GM21367 (cell line): ENCODE data around the gene PDLIM1.
A peak's percentile ranks its signal among the peaks of the same experiment; 100 is the strongest.
"Not testable (repeated sequence)": the region's sequence is repeated elsewhere in the genome, so short reads cannot be mapped to it uniquely, and the experiment has no call there.

Experiments
- ATAC-seq: cut with Tn5 transposase; IDR thresholded peaks from one replicate; pipeline ENCODE4 v1.9.1; 2021; ENCODE audit not compliant: unreplicated experiment

The PDLIM1 gene

GRCh38 chr10:95243318-95243617 lies 47.5 kb downstream of the PDLIM1 start:
- ATAC-seq = no peak

DNA sequence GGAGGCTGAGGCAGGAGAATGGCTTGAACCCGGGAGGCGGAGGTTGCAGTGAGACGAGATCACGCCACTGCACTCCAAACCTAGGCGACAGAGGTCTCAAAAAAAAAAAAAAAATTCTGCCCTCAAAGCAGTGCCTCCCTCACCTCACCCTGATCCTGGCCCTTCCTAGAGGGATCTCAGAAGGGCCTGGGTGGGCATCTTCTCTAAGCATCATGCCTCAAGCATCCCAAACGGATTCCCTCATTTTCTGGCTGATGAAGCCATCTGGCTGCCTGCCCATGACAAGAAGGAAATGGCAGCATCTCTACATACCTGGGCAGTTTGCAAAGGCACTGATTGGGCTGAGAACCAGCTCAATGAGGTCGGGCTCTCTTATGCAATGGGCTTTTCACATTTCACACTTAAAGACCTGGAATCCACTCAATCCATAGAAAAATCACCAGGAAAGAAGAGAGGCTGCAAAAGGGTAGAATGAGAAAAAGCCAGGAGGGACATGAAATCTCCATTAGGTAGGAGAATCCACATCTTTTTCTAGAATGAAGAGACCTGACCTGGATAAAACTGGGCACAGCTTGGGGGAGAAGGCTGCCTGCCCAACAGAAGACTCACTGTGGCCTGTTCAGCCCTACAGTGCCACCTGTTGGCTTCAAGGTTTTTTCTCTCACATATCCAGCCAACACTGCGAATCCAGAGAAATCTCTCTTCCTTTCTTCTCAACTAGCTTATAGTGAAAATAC lies 48.1 kb downstream of the PDLIM1 start:
- ATAC-seq = no peak

DNA sequence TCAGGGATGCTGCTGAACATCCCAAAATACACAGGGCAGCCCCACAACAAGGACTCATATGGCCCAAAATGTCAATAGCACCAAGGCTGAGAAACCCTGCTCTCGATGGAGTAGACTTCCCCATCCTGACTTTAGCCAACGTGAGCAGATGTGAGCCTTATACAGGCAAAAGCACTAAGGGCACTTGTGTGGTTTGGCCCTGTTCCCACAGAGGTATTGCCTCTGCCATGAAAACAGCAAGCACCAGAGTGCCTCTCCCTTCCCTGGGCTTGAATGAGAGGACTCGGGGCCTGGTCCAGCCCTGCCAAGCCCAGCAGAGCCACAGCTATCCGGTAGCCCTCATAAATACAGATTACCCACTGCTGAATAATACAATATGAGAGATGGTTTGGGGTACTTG lies 49.3 kb downstream of the PDLIM1 start:
- ATAC-seq = no peak

DNA sequence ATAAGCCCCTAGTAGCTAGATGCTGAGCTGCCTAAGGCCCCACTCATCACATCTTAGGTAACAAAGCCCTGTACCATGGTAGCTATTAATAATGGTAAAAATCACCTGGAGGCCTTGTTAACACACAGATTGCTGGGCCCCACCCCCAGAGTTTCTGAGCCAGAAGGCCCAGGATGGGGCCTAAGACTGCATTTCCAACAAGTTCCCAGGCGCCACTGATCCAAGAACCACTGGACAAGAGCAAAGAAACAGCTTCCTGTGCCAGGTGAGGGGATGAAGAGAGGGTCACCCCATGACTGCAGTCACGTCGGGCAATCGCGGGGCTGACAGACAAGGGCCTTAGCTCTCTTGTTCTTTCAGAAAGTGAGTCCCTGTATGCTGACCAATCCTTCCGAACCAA lies 50.0 kb downstream of the PDLIM1 start:
- no peak for ATAC-seq

- not testable (repeated sequence) for ATAC-seq
These were observed 50.7 kb downstream of the PDLIM1 start for GRCh38 chr10:95240096-95240495.

GRCh38 chr10:95237376-95238170 lies 53.2 kb downstream of the PDLIM1 start:
- ATAC-seq = no peak

DNA sequence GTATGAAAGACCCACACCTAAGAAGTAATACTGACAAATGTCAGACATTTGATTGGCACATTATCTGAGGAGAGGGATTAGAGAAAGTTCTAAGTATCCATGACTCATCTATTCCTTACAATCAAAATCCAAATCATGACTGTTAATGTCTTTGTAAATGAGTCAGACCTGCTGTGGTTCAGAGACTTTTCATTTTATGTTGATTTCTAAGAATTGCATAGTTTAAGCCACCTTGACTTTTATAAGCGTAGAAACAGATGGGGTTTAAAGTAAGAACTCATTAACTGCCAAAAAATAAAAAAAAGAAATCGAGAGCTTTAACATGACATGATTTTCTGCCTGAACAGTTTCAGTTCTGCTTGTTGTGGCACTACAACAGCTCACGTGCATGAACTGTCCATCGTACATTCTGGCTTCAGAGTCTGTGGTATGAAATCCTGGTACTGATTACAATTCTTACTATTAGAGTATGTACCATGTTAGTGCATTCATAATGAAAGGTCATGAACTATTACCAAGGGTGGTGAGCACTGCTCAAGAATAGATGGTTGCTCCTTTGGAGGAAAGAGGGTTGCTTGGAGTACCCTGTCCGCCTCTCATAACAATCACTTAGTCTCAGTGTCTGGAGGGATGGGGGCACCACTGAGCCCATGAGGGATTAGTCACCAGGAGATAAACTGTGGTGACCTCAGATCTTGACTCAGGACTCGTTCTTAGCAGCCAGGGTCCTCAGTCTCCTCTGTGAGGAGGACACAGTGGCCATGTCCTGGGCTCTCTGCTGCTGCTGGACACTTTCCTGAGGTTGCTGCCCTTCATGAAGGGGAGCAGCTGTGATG lies 54.5 kb downstream of the PDLIM1 start:
- peak; percentile 97 for ATAC-seq

DNA sequence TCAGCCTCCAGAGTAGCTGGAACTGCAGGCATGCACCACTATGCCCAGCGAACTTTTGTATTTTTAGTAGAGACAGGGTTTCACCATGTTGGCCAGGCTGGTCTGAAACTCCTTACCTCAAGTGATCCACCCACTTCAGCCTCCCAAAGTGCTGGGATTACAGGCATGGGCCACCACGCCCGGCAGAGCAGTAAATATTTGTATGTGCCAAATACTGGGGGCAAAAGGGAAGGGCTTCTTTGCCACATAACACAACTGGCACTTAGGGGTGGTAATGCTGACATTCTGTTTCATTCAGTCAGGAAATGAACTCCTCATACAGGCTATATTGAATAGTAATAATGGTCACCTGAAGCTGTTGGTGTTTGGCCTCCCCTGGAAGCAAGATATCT lies 55.1 kb downstream of the PDLIM1 start:
- ATAC-seq = no peak

- no peak for ATAC-seq
These were observed 55.9 kb downstream of the PDLIM1 start for GRCh38 chr10:95234951-95235350.

DNA sequence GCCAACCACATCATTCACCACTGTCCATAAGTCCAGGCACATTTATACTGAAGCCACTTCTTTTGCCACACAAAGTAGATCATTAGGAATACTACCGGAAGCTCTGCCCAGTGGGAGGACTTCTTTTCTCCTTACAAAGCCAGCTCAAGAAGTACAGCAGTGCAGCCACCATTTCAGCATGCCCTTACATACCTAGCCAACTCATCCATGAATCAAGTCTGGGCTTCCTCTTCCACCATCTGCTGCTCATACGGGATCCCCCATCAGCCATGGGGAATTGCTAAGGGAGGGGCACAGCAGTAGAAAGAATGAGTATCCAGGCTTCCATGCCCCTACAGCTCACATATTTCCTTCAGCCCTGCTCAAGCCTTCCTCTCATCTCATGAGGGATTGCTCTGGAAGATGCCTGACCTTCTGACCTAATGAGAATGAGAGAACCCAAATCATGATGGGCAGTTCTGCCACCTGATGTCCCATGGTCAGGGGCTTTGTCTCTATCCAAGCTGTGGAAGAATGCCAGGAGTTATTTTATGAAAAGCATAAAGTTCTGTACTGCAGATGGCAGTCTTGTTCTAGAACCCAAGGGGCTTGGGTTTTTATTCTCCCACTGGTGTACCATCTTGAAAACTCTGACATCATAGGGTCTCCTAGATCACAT lies 57.3 kb downstream of the PDLIM1 start:
- ATAC-seq = no peak

- ATAC-seq = not testable (repeated sequence)
These were observed 59.9 kb downstream of the PDLIM1 start for GRCh38 chr10:95230677-95231586.

DNA sequence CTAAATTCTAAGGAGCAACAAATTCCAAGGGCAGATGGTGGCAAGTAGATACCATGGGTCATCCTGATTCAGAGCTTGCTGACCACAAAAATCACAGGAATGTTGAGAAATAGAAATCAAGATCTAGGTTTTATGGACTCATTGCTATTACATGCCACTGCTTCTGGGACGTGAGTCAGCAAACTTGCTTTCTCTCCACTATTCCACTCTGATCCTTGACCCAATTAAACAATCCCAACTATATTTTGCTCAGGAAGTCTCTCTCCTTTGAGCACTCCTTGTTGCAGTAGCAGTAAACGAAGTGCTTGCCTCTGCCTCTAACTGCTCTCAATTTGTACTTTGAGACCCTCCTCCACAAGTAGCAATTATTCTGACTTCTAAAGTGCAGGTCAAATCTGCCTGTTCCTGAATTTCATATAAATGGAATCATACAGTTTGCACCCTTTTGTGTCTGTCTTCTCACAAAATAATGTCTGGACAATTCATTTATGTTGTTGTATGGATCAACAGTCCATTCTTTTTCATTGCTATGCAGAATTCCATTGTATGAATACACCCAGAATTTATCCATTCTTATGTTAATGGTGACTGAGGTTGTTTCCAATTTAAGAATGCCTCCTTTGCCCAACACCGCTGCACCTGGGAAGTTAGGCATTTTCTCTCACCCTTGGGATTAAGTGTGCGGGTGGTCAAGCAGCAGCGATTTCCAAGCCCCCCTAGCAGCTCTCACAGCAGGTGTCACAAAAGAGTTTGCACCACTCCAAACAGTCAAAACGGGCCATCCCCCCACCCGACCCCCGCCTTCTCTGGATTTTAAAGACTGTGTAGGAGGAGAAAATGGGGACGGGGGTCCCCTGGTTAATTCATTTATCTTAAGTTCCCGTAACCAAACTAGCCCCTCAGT lies 60.8 kb downstream of the PDLIM1 start:
- no peak for ATAC-seq

- ATAC-seq = not testable (repeated sequence)
These were observed 61.7 kb downstream of the PDLIM1 start for GRCh38 chr10:95228934-95229723.

DNA sequence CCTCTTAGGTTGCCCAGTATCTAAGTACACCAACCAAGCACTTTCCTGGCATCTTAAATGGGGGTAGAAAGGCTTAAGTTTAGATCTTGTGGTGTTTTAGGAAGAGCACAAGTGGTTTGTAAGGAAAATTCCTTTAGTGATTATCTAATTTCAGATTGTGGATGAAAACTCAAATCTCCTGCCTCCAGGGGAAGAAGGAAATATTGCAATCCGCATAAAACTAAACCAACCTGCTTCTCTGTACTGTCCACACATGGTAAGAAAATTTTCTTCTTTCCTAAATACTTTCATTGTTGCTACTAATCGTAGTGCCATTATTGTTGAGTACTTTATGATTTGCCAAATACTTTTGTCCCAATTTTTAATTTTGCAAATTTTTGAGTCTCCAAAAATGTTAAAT lies 65.7 kb downstream of the PDLIM1 start:
- no peak for ATAC-seq

- ATAC-seq = no peak
These were observed 69.7 kb downstream of the PDLIM1 start for GRCh38 chr10:95221124-95221523.

GRCh38 chr10:95220539-95220938 lies 70.3 kb downstream of the PDLIM1 start:
- no peak for ATAC-seq

- ATAC-seq = no peak
These were observed 73.3 kb downstream of the PDLIM1 start for GRCh38 chr10:95217476-95217875.

- ATAC-seq = no peak
These were observed 76.0 kb downstream of the PDLIM1 start for GRCh38 chr10:95214793-95215192.
